Activated CD4-positive, alpha-beta T cell treated with anti-CD3 and anti-CD28 coated beads, Interleukin-2, amount 10 ng/mL, durations not matched to agents 7 days and 5 days (primary cell): ENCODE results near the gene TTLL5. TPM values are rescaled to one million over a fixed set of nuclear protein-coding genes. Genes with fewer than 3 reads are reported as not detected.
A peak's percentile ranks its signal among the peaks of the same experiment; 100 is the strongest.

Experiments used
- CTCF ChIA-PET: fragments of 350-600 bp; sonication (Branson Sonifier 250); formaldehyde crosslinking; loops from one replicate; lab custom pipeline; 2021; ENCODE audit warnings: antibody characterized with exemption; lab: Charles Lee
- POLR2A ChIA-PET: fragments of 350-600 bp; sonication (Branson Sonifier 250); formaldehyde crosslinking; loops from one replicate; lab custom pipeline; 2021; ENCODE audit warnings: antibody characterized with exemption; lab: Charles Lee
- DNase-seq: peaks from one replicate; pipeline ENCODE4 v3.0.0-alpha.2; 2020
- H3K27ac Mint-ChIP-seq: one replicate; pipeline ENCODE4 v1.8.0; 2021; ENCODE audit warnings: mild to moderate bottlenecking, moderate library complexity, mixed read lengths
- H3K27me3 Mint-ChIP-seq: one replicate; pipeline ENCODE4 v1.8.0; 2021; ENCODE audit warnings: mixed read lengths
- H3K36me3 Mint-ChIP-seq: one replicate; pipeline ENCODE4 v1.8.0; 2021; ENCODE audit warnings: low read depth, mixed read lengths
- H3K4me1 Mint-ChIP-seq: one replicate; pipeline ENCODE4 v1.8.0; 2021; ENCODE audit warnings: mixed read lengths
- H3K4me3 Mint-ChIP-seq: one replicate; pipeline ENCODE4 v1.8.0; 2021; ENCODE audit warnings: mild to moderate bottlenecking, moderate library complexity, mixed read lengths
- H3K9me3 Mint-ChIP-seq: one replicate; pipeline ENCODE4 v1.8.0; 2021; ENCODE audit warnings: mixed read lengths
- total RNA-seq, 2 experiments: library from RNA; stranded (reverse); gene quantifications; one replicate each; pipeline ENCODE4 v1.2.3, GENCODE V29; 2021

The TTLL5 gene
- total RNA-seq, 2 experiments from 2014 or later, result 33.3 to 43.3 TPM

DNA sequence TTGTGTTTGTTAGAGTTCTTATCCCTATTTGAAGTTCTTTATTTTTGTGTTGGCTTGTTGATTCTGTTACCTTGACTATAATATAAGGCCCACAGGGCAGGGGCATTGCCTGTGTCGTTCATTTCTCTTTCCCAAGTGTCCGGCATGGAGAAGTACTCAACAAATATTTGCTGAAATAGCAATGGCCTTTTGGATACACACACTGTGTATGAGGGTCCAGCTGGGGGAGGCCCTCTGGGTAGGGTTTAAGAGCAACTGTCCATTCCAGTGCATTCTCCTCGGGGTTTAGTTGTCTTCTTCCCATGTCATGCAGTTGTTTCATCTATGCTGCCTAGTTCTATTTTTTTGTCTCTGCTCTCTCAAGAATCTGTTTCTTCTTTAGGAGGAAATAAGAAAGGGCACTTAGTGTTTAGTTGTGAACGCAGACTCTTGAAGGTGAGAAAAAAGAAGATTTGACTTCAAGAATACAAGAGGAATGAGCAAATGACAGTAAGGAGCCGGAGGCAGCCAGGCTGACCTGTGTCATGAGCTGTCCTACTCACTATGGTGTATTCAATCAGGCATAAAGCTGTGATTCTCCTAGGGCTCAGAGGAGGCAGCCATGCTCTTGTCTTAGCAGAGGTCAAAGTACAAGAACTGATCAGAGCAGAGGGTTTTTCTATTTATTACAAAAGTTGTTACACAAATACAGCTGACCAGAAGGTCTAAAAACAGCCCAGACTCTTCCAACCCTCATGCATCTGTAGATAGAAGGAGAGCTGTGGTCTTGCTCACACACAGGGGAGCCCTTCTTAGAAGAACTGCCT is 10.6 kb upstream of the TTLL5 start:
- no peaks in the 10 kb centered on the region for H3K9me3 Mint-ChIP-seq
- no peaks in the 10 kb centered on the region for H3K27me3 Mint-ChIP-seq
- peaks cover 39% of the 10 kb centered on the region for H3K36me3 Mint-ChIP-seq
- DNase-seq, result no peak
- H3K27ac Mint-ChIP-seq, result no peak overlapping the region
- POLR2A ChIA-PET, result no interaction called here
- H3K4me1 Mint-ChIP-seq, result peaks cover 4% of the 10 kb centered on the region
- CTCF ChIA-PET, result interaction anchor here (1.2 to 1.7 kb wide), 3 partner anchors 10 to 73 kb away, joined by 3 to 6 read pairs (median 5); no protein-coding TSS in a partner anchor
- H3K4me3 Mint-ChIP-seq, result no peak overlapping the region

DNA sequence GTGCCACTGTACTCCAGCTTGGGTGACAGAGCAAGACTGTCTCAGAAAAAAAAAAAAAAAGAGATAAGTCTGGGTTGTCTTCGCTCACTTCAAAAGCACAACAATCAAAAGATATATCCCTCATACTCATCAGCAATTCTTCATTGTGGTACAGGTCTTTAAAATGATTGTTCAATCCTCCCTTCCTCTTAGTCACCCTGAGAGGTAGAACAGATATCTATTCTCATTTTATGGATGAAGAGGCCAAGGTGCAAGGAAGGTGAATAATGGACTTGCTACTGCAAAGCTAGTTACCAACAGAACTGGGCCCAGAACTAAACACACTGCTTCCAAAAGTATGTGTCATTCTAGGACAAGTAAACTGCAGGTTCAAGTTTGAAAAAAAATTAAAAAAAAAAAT is 7.5 kb upstream of the TTLL5 start:
- Mint-ChIP-seq H3K4me3 (no peak overlapping the region), H3K4me1 (peaks cover 14% of the 10 kb centered on the region), H3K9me3 (no peaks in the 10 kb centered on the region), H3K27me3 (no peaks in the 10 kb centered on the region), H3K27ac (no peak overlapping the region), H3K36me3 (peaks cover 40% of the 10 kb centered on the region)
- ChIA-PET POLR2A (no interaction called here), CTCF (interaction anchor here (0.5 to 4.6 kb wide), 17 partner anchors 8 to 1396 kb away, joined by 3 to 42 read pairs (median 3); no protein-coding TSS in a partner anchor)
- DNase-seq, result no peak

DNA sequence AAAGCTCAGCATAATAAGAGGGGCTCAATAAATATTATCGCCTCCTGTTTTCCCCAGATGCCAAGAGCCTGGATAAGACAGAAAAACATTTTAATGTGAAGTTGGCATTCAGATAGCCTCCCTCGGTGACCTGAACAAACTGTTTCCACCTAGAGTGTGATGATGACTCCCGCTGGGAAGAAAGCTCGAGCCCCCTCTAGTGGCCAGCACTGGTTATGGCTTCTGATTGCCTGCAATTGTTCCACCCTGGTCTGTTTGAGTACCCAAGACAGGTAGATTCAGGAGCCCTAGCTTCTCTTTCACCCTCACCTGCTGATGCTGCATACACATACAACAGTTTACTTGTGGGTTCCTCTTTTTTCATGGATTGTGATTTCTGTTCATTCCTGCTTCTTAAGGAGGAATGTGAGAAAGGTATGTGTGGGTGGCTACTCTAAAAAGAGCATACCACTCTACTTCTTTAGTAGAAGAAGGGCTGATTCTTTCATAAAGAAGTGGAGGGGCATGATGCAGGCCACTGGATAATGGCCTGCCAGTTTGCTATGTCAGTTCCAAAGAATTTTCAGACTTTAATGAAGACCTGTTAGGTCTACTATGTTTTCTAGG is 6.8 kb upstream of the TTLL5 start:
- ChIA-PET CTCF (interaction anchor here (0.5 to 4.6 kb wide), 22 partner anchors 9 to 712 kb away, joined by 3 to 42 read pairs (median 4); no protein-coding TSS in a partner anchor), POLR2A (no interaction called here)
- Mint-ChIP-seq H3K4me1 (peaks cover 18% of the 10 kb centered on the region), H3K27me3 (no peaks in the 10 kb centered on the region), H3K4me3 (no peak overlapping the region), H3K9me3 (no peaks in the 10 kb centered on the region), H3K36me3 (peaks cover 39% of the 10 kb centered on the region), H3K27ac (no peak overlapping the region)
- peak; percentile 85 for DNase-seq

DNA sequence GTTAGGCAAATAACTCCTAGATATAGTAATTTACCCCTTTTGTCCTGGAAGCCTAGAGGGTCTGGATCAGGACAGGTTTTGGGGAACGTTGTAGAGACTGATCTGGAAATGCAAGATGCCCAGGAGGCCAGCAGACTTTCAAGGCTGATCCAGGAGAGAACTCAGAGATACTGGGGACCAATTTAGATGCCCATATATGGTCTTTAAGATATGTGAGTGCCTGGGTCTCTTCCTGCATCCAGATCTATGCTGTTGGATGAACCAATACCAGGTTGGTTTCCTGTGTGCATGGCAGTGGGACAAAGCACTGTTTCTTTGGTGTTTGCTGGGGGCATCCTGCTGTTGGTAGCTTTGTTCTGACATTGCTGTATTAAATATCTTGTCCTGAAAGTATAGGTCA is 5.8 kb upstream of the TTLL5 start:
- H3K36me3 Mint-ChIP-seq, result peaks cover 30% of the 10 kb centered on the region
- H3K9me3 Mint-ChIP-seq, result no peaks in the 10 kb centered on the region
- ChIA-PET CTCF (interaction anchor here (0.5 to 4.6 kb wide), 11 partner anchors 19 to 347 kb away, joined by 3 to 42 read pairs (median 4); no protein-coding TSS in a partner anchor), POLR2A (no interaction called here)
- H3K4me3 Mint-ChIP-seq, result no peak overlapping the region
- no peak overlapping the region for H3K27ac Mint-ChIP-seq
- peaks cover 25% of the 10 kb centered on the region for H3K4me1 Mint-ChIP-seq
- no peak for DNase-seq
- H3K27me3 Mint-ChIP-seq, result no peaks in the 10 kb centered on the region

DNA sequence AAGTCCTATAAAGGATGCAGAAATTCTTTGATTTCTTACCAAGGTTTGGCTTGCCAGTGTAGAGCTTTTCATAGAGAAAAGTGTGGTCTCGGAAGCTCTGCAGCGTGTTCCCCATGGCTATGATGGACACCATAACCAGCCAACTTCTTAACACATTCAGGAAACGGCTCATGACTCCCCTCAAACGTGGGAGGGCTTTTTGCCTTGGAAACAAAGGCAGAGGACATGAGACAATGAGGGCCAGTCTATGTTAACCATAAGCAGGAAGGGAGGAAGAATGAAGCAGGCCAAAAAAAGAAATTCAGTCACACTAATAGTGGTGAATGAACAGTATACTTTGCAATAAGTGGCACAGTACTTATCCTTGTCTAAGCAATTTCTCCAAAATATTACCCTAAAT is 3.7 kb upstream of the TTLL5 start:
- Mint-ChIP-seq H3K9me3 (no peaks in the 10 kb centered on the region), H3K4me3 (no peak overlapping the region), H3K27ac (no peak overlapping the region), H3K4me1 (peaks cover 37% of the 10 kb centered on the region), H3K36me3 (peaks cover 21% of the 10 kb centered on the region), H3K27me3 (no peaks in the 10 kb centered on the region)
- DNase-seq, result no peak
- ChIA-PET CTCF (interaction anchor here (0.7 to 4.6 kb wide), 5 partner anchors 10 to 266 kb away, joined by 3 to 42 read pairs (median 4); no protein-coding TSS in a partner anchor), POLR2A (no interaction called here)

DNA sequence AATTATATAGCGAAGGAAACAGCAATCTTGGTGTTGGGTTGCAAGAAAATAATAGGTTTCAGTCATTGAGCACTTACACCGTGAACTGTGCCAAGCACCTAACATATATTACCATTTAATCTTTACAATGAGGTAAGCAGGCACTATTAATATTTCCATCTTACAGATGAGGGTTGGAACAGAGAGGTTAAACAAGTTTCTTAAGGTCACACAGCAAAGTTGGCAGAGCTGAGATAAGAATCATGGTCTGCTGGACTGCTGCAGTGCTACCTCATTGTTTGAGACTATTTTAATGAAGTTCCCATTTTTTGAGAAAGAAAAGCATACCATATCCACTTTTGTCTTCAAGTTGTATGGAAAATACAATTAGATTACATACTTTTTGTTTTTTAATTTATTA is 2.1 kb upstream of the TTLL5 start:
- CTCF ChIA-PET, result interaction anchor here (2.1 kb wide), 1 partner anchor 98 kb away, joined by 5 read pairs; no protein-coding TSS in a partner anchor
- H3K4me3 Mint-ChIP-seq, result no peak overlapping the region
- no peak for DNase-seq

DNA sequence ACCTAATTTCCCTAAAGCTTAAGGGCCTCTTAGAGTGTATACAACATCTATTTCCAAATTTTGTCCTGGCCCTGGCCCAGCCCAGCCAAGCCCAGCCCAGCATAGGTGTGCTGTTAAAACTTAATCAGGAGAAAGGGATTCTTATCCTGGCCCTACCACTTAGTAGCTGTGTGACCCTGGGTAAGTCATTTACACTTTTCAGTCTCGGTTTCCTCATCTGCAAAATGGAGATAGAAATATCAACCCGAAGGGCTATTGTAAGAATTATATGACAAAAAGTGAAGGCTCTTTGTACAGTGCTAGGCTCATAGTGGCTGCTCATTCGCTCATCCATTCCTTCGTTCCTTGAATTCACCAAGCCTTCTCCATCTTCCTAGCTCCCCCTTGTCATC is 812 bp upstream of the TTLL5 start:
- peak overlapping the region; percentile 93 for H3K27ac Mint-ChIP-seq
- ChIA-PET POLR2A (interaction anchor here (0.7 kb wide), 1 partner anchor 173 kb away, joined by 3 read pairs; no protein-coding TSS in a partner anchor), CTCF (interaction anchor here (0.8 to 2.1 kb wide), 5 partner anchors 11 to 322 kb away, joined by 3 to 7 read pairs (median 4); partner anchors contain the start of gene TGFB3)
- H3K36me3 Mint-ChIP-seq, result peaks cover 16% of the 10 kb centered on the region
- DNase-seq, result no peak
- H3K9me3 Mint-ChIP-seq, result no peaks in the 10 kb centered on the region
- no peaks in the 10 kb centered on the region for H3K27me3 Mint-ChIP-seq
- peaks cover 40% of the 10 kb centered on the region for H3K4me1 Mint-ChIP-seq
- peak overlapping the region; percentile 100 for H3K4me3 Mint-ChIP-seq

More for the DNA sequence above, 2.1 kb upstream of the TTLL5 start:
- Mint-ChIP-seq H3K4me1 (peaks cover 42% of the 10 kb centered on the region), H3K27ac (no peak overlapping the region), H3K27me3 (no peaks in the 10 kb centered on the region), H3K36me3 (peaks cover 17% of the 10 kb centered on the region), H3K9me3 (no peaks in the 10 kb centered on the region)
- POLR2A ChIA-PET, result no interaction called here

DNA sequence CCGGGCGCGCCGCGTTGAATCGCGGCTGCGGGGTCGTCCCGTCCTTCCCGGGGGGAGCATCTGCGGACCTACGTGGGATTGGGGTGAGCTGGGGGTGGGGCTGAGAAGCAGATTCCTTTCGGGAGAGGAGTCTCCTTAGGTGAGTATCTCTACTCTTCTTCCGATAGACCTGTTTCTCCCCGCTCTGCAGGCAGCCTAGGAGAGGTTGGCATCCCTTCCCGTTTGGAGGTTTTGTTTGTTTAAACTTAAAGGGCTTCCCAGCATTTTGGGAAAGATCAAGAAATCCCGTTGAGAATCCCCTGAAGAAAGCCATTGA is 411 bp downstream of the TTLL5 start:
- Mint-ChIP-seq H3K4me3 (peak overlapping the region; percentile 100), H3K27ac (peak overlapping the region; percentile 93), H3K36me3 (peaks cover 13% of the 10 kb centered on the region), H3K9me3 (no peaks in the 10 kb centered on the region), H3K4me1 (peaks cover 40% of the 10 kb centered on the region), H3K27me3 (no peaks in the 10 kb centered on the region)
- no peak for DNase-seq
- POLR2A ChIA-PET, result no interaction called here
- CTCF ChIA-PET, result interaction anchor here (0.6 to 1.1 kb wide), 5 partner anchors 38 to 493 kb away, joined by 3 read pairs; no protein-coding TSS in a partner anchor

DNA sequence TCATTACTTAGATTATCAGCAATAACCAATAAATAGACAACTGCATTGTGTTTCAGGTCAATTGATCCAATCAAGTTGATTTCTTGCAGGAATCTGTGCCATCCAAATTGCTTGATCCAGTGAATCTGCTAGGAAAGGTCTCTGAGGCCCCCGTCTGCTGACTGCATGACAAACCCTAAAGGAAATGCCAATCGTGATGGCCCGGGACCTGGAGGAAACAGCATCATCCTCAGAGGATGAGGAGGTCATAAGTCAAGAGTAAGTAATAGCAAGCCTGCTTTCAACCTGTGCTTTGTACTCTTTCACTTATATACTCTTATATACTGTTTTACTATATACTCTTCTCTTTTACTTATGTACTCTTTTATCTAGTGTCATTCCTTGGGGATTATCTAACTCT is 1.9 kb downstream of the TTLL5 start:
- Mint-ChIP-seq H3K27ac (no peak overlapping the region), H3K4me3 (peak overlapping the region; percentile 40)
- POLR2A ChIA-PET, result no interaction called here

DNA sequence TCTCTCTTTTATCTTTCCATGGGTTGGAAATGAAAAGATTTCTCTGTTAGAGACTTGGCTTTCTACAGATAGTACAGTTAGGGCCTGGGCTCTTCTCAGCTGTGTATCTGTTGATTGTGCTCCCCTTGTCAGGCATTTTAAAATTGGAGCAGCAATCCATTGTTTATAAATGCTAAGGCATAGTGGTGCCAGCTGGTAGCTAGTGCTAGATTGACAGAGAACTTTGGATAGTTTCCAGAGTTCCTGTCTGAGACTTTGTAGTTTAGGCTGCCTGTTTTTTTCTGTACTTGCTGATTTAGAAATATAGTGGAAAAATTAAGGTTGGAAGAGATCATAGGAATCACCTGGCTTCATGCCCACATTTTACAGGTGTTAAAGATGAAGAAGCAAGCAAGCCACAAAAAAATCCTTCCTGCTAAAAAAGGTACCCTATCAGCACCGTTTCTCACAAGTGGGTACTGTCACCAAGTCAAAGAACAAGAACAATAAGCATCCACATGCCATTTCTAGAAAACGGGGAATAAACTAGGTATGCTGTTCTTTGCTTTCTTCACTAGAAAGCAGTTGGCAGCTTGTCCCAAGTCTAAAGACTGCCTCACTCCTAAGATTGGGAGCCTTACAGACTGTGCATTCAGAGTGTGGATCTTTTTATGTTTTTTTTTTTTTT is 6.2 kb downstream of the TTLL5 start:
- Mint-ChIP-seq H3K9me3 (no peaks in the 10 kb centered on the region), H3K27me3 (no peaks in the 10 kb centered on the region), H3K4me3 (no peak overlapping the region), H3K36me3 (peaks cover 35% of the 10 kb centered on the region), H3K27ac (no peak overlapping the region), H3K4me1 (peaks cover 8% of the 10 kb centered on the region)
- ChIA-PET POLR2A (interaction anchor here (0.6 kb wide), 1 partner anchor 432 kb away, joined by 6 read pairs; no protein-coding TSS in a partner anchor), CTCF (no interaction called here)
- no peak for DNase-seq

More for the DNA sequence above, 1.9 kb downstream of the TTLL5 start:
- H3K4me1 Mint-ChIP-seq, result peaks cover 35% of the 10 kb centered on the region
- no peaks in the 10 kb centered on the region for H3K27me3 Mint-ChIP-seq
- DNase-seq, result no peak
- peaks cover 12% of the 10 kb centered on the region for H3K36me3 Mint-ChIP-seq
- CTCF ChIA-PET, result interaction anchor here (2.0 kb wide), 1 partner anchor 10 kb away, joined by 4 read pairs; no protein-coding TSS in a partner anchor
- no peaks in the 10 kb centered on the region for H3K9me3 Mint-ChIP-seq

DNA sequence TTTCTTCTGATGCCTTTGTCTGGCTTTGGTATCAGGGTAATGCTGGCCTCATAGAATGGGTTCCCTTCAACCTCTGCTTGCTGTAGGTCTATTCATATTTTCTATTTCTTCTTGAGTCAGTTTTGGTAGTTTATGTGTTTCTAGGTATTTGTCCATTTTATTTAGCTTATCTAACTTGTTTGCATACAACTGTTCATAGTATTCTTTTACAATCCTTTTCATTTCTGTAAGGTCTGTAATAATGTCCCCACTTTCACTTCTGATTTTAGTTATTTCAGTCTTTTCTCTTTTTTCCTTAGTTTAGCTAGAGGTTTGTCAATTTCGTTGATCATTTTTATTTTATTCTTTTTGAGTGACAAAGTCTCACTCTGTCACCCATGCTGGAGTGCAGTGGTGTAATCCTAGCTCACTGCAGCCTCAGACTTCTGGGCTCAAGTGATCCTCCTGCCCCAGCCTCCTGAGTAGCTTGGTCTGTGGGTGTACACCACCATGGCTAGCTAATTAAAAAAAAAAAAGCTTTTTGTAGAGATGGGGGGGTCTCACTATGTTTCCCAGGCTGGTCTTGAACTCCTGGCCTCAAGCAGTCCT is 11.7 kb downstream of the TTLL5 start:
- ChIA-PET POLR2A (no interaction called here), CTCF (interaction anchor here (1.0 to 1.3 kb wide), 3 partner anchors 10 to 17 kb away, joined by 3 to 4 read pairs (median 4); no protein-coding TSS in a partner anchor)
- no peaks in the 10 kb centered on the region for H3K27me3 Mint-ChIP-seq
- H3K4me1 Mint-ChIP-seq, result peaks cover 8% of the 10 kb centered on the region
- H3K9me3 Mint-ChIP-seq, result peaks cover 2% of the 10 kb centered on the region
- peaks cover 46% of the 10 kb centered on the region for H3K36me3 Mint-ChIP-seq
- no peak overlapping the region for H3K4me3 Mint-ChIP-seq
- DNase-seq, result no peak
- no peak overlapping the region for H3K27ac Mint-ChIP-seq
